Measurements from ENCODE around the gene S100PBP. TPM values are rescaled to one million over a fixed set of nuclear protein-coding genes. Genes with fewer than 3 reads are reported as not detected.

Gene S100PBP
- total and polyA plus RNA-seq, 9 of the 15 experiments (the other 6 are each of a cell fraction or from before 2014, with no cell fraction given) = 22.9 to 60.2 (median 32.9) TPM

- no peak for ATAC-seq
- peaks cover 5 to 50% of the 10 kb centered on the region in 2 experiments; a peak in 3 of 5 replicates for H3K27me3 ChIP-seq (ENCODE audit: control insufficient read depth in 2 of 2, insufficient read depth in 2 of 2, low read length in 2 of 2)
- H4K20me1 ChIP-seq (replicated peaks; ENCODE audit: control insufficient read depth, insufficient read depth, low read length) = peaks cover 32% of the 10 kb centered on the region; the same call in 1 of the 2 replicates
- no peaks in the 10 kb centered on the region for H3K36me3 ChIP-seq (ENCODE audit: control insufficient read depth, insufficient read depth, low read length)
- H3K4me2 ChIP-seq (ENCODE audit: insufficient read depth, low read length) = no peak overlapping the region
- no peaks in the 10 kb centered on the region for H3K79me2 ChIP-seq (ENCODE audit: control insufficient read depth, insufficient read depth, low read length)
- no peak overlapping the region for H2AFZ ChIP-seq (ENCODE audit: low read depth, low read length)
- ChIA-PET POLR2A (interaction anchor here (0.7 to 1.0 kb wide), 3 partner anchors 96 to 191 kb away, joined by 3 read pairs; no protein-coding TSS in a partner anchor), CTCF (ENCODE audit: low intra/inter-chr PET ratio) (no interaction called here)
- H3K9me1 ChIP-seq (ENCODE audit: control insufficient read depth, insufficient read depth, low read length) = no peaks in the 10 kb centered on the region
- no TSS peak for BruUV-seq (replicated peaks)
- H3K4me3 ChIP-seq = no peak overlapping the region
- no peaks in the 10 kb centered on the region for H3K9me3 ChIP-seq (replicated peaks; ENCODE audit: control insufficient read depth, insufficient read depth, low read depth, low read length)
- in situ Hi-C loops (cut with MboI) = loop anchor here (25.0 kb wide), 1 partner anchor 722 kb away; no protein-coding TSS in a partner anchor
- no peak overlapping the region for H3K9ac ChIP-seq (ENCODE audit: insufficient read depth in 1 of 2, low read depth in 2 of 2, low read length in 2 of 2)
- TF ChIP-seq ZNF174 (CRISPR knock-in tag; IDR thresholded peaks at IDR 0.05) (no peak), BRD9 (IDR thresholded peaks at IDR 0.05; ENCODE audit: low read depth, partially characterized antibody) (peak; percentile 99), SMARCA5 (IDR thresholded peaks at IDR 0.05) (peak; percentile 59; the same call in 1 of the 2 replicates)
- H3K4me1 ChIP-seq (replicated peaks in 1 of 2; ENCODE audit: control insufficient read depth in 2 of 2, insufficient read depth in 2 of 2, low read length in 2 of 2) = peaks cover 5 to 34% of the 10 kb centered on the region in 2 experiments; a peak in 4 of 5 replicates
- intact Hi-C loops (cut with micrococcal nuclease) = no loop called here
- 0% methylated on average over 3 of the region's 3 CpGs for WGBS (ENCODE audit: insufficient coverage, low coverage, missing lambda C conversion rate)
- FAIRE-seq = no peak
- no peak for DNase-seq (ENCODE audit: extremely low read depth in 1 of 4, low spot score in 3 of 4)
- H3K27ac ChIP-seq (ENCODE audit: extremely low read depth, low read depth, low read length) = no peak overlapping the region
Measured at GRCh38 chr1:32889731-32890278, 72.4 kb downstream of the S100PBP start.

- peak; percentile 46 for FAIRE-seq
- Histone ChIP-seq H3K4me1 (replicated peaks in 1 of 2; ENCODE audit: control insufficient read depth in 2 of 2, insufficient read depth in 2 of 2, low read length in 2 of 2) (peaks cover 5 to 30% of the 10 kb centered on the region in 2 experiments; a peak in 4 of 5 replicates), H3K4me2 (ENCODE audit: insufficient read depth, low read length) (no peak overlapping the region), H4K20me1 (replicated peaks; ENCODE audit: control insufficient read depth, insufficient read depth, low read length) (peaks cover 33% of the 10 kb centered on the region; the same call in 1 of the 2 replicates), H3K79me2 (ENCODE audit: control insufficient read depth, insufficient read depth, low read length) (no peaks in the 10 kb centered on the region), H3K4me3 (no peak overlapping the region), H3K9ac (ENCODE audit: insufficient read depth in 1 of 2, low read depth in 2 of 2, low read length in 2 of 2) (no peak overlapping the region), H3K36me3 (ENCODE audit: control insufficient read depth, insufficient read depth, low read length) (no peaks in the 10 kb centered on the region), H3K27me3 (ENCODE audit: control insufficient read depth in 2 of 2, insufficient read depth in 2 of 2, low read length in 2 of 2) (peaks cover 5 to 59% of the 10 kb centered on the region in 2 experiments; a peak in 3 of 5 replicates), H3K9me3 (replicated peaks; ENCODE audit: control insufficient read depth, insufficient read depth, low read depth, low read length) (no peaks in the 10 kb centered on the region), H3K9me1 (ENCODE audit: control insufficient read depth, insufficient read depth, low read length) (no peaks in the 10 kb centered on the region), H3K27ac (ENCODE audit: extremely low read depth, low read depth, low read length) (no peak overlapping the region), H2AFZ (ENCODE audit: low read depth, low read length) (no peak overlapping the region)
- POLR2A ChIA-PET = interaction anchor here (0.6 to 1.0 kb wide), 3 partner anchors 93 to 794 kb away, joined by 3 read pairs; no protein-coding TSS in a partner anchor
- TF ChIP-seq CHD2 (IDR thresholded peaks at IDR 0.05; ENCODE audit: low read depth, low read length) (no peak), MNT (conservative IDR thresholded peaks at IDR 0.05) (no peak), ZEB2 (IDR thresholded peaks at IDR 0.05) (no peak), ZNF184 (CRISPR knock-in tag; IDR thresholded peaks at IDR 0.05) (no peak)
- TF ChIP-seq, protein P1, sequence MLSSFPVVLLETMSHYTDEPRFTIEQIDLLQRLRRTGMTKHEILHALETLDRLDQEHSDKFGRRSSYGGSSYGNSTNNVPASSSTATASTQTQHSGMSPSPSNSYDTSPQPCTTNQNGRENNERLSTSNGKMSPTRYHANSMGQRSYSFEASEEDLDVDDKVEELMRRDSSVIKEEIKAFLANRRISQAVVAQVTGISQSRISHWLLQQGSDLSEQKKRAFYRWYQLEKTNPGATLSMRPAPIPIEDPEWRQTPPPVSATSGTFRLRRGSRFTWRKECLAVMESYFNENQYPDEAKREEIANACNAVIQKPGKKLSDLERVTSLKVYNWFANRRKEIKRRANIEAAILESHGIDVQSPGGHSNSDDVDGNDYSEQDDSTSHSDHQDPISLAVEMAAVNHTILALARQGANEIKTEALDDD (IDR thresholded peaks at IDR 0.05) = 0 out of 2 replicates have a peak, but pooled peaks have one; percentile 23
- WGBS (ENCODE audit: insufficient coverage, low coverage, missing lambda C conversion rate) = 3% methylated on average over 7 of the region's 7 CpGs
- in situ Hi-C loops (cut with MboI) = loop anchor here (25.0 kb wide), 1 partner anchor 722 kb away; no protein-coding TSS in a partner anchor
- DNase-seq (ENCODE audit: extremely low read depth in 1 of 4, low spot score in 3 of 4) = no peak
- BruUV-seq (replicated peaks) = no TSS peak
- ATAC-seq = no peak
- CTCF ChIA-PET (ENCODE audit: low intra/inter-chr PET ratio) = no interaction called here
- intact Hi-C loops (cut with micrococcal nuclease) = no loop called here
Measured at GRCh38 chr1:32890516-32891240, 73.2 kb downstream of the S100PBP start.

Measured in K562 (cell line).